ENCODE data around the gene RGMA. TPM values are rescaled to one million over a fixed set of nuclear protein-coding genes. Genes with fewer than 3 reads are reported as not detected.

Gene RGMA
- total RNA-seq, 2 experiments from 2014 or later: not detected

- Histone ChIP-seq H3K9me2 (ENCODE audit: insufficient read depth, low read length) (no peaks in the 10 kb centered on the region), H2AFZ (ENCODE audit: low read length) (no peak overlapping the region), H3K9me3 (ENCODE audit: low read length) (no peaks in the 10 kb centered on the region), H4K20me1 (ENCODE audit: insufficient read depth, low read length) (no peaks in the 10 kb centered on the region), H3K4me3 (ENCODE audit: low read depth, low read length, poor library complexity, severe bottlenecking) (no peak overlapping the region), H3K36me3 (ENCODE audit: insufficient read depth, low read length) (peaks cover 49% of the 10 kb centered on the region), H3K4me2 (ENCODE audit: low read length) (no peak overlapping the region), H3K27ac (ENCODE audit: low read depth, low read length, poor library complexity, severe bottlenecking) (no peak overlapping the region), H3K4me1 (ENCODE audit: insufficient read depth, low read length, poor library complexity, severe bottlenecking) (no peaks in the 10 kb centered on the region), H3K79me2 (ENCODE audit: insufficient read depth, low read depth, low read length) (no peaks in the 10 kb centered on the region)
- DNase-seq (ENCODE audit: low spot score): no peak
- BruUV-seq (replicated peaks): no TSS peak
- no peak for TF ChIP-seq EZH2phosphoT487 (IDR thresholded peaks at IDR 0.05; ENCODE audit: borderline replicate concordance, low read depth, low read length)
- TF ChIP-seq CTCF (conservative IDR thresholded peaks at IDR 0.05; ENCODE audit: low read length): no peak
- POLR2A ChIA-PET: interaction anchor here (0.6 to 1.2 kb wide), 2 partner anchors 31 to 155 kb away, joined by 3 to 5 read pairs; no protein-coding TSS in a partner anchor
- CTCF ChIA-PET (ENCODE audit: unreplicated experiment): interaction anchor here (1.4 to 1.6 kb wide), 2 partner anchors 95 to 257 kb away, joined by 4 to 6 read pairs; no protein-coding TSS in a partner anchor
- intact Hi-C loops (cut with micrococcal nuclease; ENCODE audit: unreplicated experiment): no loop called here
Observed at GRCh38 chr15:93028632-93029213, 60.3 kb downstream of the RGMA start.

GRCh38 chr15:93028111-93028631, 60.8 kb downstream of the RGMA start:
- Histone ChIP-seq H3K79me2 (ENCODE audit: insufficient read depth, low read depth, low read length) (no peaks in the 10 kb centered on the region), H2AFZ (ENCODE audit: low read length) (no peak overlapping the region), H3K9me3 (ENCODE audit: low read length) (no peaks in the 10 kb centered on the region), H3K36me3 (ENCODE audit: insufficient read depth, low read length) (peaks cover 55% of the 10 kb centered on the region), H3K4me3 (ENCODE audit: low read depth, low read length, poor library complexity, severe bottlenecking) (no peak overlapping the region), H4K20me1 (ENCODE audit: insufficient read depth, low read length) (no peaks in the 10 kb centered on the region), H3K4me1 (ENCODE audit: insufficient read depth, low read length, poor library complexity, severe bottlenecking) (no peaks in the 10 kb centered on the region), H3K9me2 (ENCODE audit: insufficient read depth, low read length) (no peaks in the 10 kb centered on the region), H3K27ac (ENCODE audit: low read depth, low read length, poor library complexity, severe bottlenecking) (no peak overlapping the region), H3K4me2 (ENCODE audit: low read length) (no peak overlapping the region)
- POLR2A ChIA-PET: interaction anchor here (1.2 kb wide), 2 partner anchors 10 to 31 kb away, joined by 3 to 4 read pairs; no protein-coding TSS in a partner anchor
- CTCF ChIA-PET (ENCODE audit: unreplicated experiment): interaction anchor here (1.4 kb wide), 1 partner anchor 94 kb away, joined by 4 read pairs; no protein-coding TSS in a partner anchor
- no peak for TF ChIP-seq CTCF (conservative IDR thresholded peaks at IDR 0.05; ENCODE audit: low read length)
- TF ChIP-seq EZH2phosphoT487 (IDR thresholded peaks at IDR 0.05; ENCODE audit: borderline replicate concordance, low read depth, low read length): no peak
- no peak for DNase-seq (ENCODE audit: low spot score)
- intact Hi-C loops (cut with micrococcal nuclease; ENCODE audit: unreplicated experiment): no loop called here
- no TSS peak for BruUV-seq (replicated peaks)

DNA sequence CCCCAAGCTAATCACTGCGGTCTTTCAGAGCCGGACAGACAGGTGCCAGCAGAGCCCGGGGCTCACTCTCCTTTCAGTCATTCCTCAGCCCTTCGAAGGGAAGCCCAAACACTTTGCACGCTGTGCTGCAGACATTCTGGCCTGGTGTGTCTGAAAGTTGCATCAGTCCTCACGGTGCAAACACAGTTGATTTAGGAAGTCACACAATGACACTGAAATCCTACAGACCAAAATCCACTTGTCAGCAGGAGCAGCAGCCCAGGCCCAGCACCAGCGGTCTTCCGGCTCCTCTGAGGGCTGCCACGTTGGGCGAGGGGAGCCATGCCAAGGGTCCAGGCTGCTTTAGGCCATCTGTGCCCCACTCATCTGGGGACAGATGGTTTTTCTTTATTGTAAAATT, 61.6 kb downstream of the RGMA start:
- Histone ChIP-seq H3K4me2 (ENCODE audit: low read length) (no peak overlapping the region), H4K20me1 (ENCODE audit: insufficient read depth, low read length) (no peaks in the 10 kb centered on the region), H3K27ac (ENCODE audit: low read depth, low read length, poor library complexity, severe bottlenecking) (no peak overlapping the region), H3K4me1 (ENCODE audit: insufficient read depth, low read length, poor library complexity, severe bottlenecking) (no peaks in the 10 kb centered on the region), H3K36me3 (ENCODE audit: insufficient read depth, low read length) (peaks cover 62% of the 10 kb centered on the region), H3K79me2 (ENCODE audit: insufficient read depth, low read depth, low read length) (no peaks in the 10 kb centered on the region), H3K9me3 (ENCODE audit: low read length) (no peaks in the 10 kb centered on the region), H3K9me2 (ENCODE audit: insufficient read depth, low read length) (no peaks in the 10 kb centered on the region), H3K4me3 (ENCODE audit: low read depth, low read length, poor library complexity, severe bottlenecking) (no peak overlapping the region), H2AFZ (ENCODE audit: low read length) (no peak overlapping the region)
- DNase-seq (ENCODE audit: low spot score): no peak
- intact Hi-C loops (cut with micrococcal nuclease; ENCODE audit: unreplicated experiment): no loop called here
- POLR2A ChIA-PET: interaction anchor here (1.2 kb wide), 2 partner anchors 10 to 32 kb away, joined by 3 to 4 read pairs; no protein-coding TSS in a partner anchor
- TF ChIP-seq CTCF (conservative IDR thresholded peaks at IDR 0.05; ENCODE audit: low read length) (no peak), EZH2phosphoT487 (IDR thresholded peaks at IDR 0.05; ENCODE audit: borderline replicate concordance, low read depth, low read length) (no peak)
- CTCF ChIA-PET (ENCODE audit: unreplicated experiment): no interaction called here
- no TSS peak for BruUV-seq (replicated peaks)

Data from OCI-LY7 (cell line).